ENCODE data around the gene AP5S1. TPM values are rescaled to one million over a fixed set of nuclear protein-coding genes. Genes with fewer than 3 reads are reported as not detected.

The AP5S1 gene
- total and polyA plus RNA-seq, 10 of the 15 experiments (the other 5 are each of a cell fraction or from before 2014, with no cell fraction given), result 3.8 to 13.2 (median 7.8) TPM

DNA sequence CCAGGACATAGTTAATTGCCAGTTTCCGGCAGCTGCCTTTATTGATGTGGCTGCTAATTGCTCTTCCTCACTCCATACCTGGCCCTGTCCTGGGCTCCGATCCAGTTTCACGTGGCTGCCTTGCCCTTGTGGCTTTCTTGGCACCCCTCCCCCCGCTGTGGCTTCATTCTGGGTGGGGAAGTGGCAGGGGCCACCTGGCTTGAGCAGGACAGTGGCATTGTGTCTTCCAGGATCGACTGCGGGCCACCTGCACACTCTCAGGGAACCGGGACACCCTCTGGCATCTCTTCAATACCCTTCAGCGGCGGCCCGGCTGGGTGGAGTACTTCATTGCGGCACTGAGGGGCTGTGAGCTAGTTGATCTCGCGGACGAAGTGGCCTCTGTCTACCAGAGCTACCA lies 37.1 kb downstream of the AP5S1 start:
- Histone ChIP-seq H3K4me2 (ENCODE audit: control insufficient read depth, insufficient read depth) (no peak overlapping the region), H3K4me3 (no peak overlapping the region), H4K20me1 (ENCODE audit: control insufficient read depth, insufficient read depth) (no peaks in the 10 kb centered on the region), H3K4me1 (ENCODE audit: control insufficient read depth, insufficient read depth, low read length) (no peaks in the 10 kb centered on the region), H3K79me2 (ENCODE audit: control insufficient read depth, insufficient read depth, low read length) (no peaks in the 10 kb centered on the region), H3K36me3 (ENCODE audit: control insufficient read depth in 2 of 2, insufficient read depth in 2 of 2, low read length in 1 of 2) (peaks cover 11 to 12% of the 10 kb centered on the region in 2 experiments), H2AFZ (ENCODE audit: control insufficient read depth, low read depth, low read length) (no peak overlapping the region), H3K27me3 (replicated peaks in 1 of 2; ENCODE audit: control insufficient read depth in 2 of 2, insufficient read depth in 2 of 2, low read length in 1 of 2) (no peaks in the 10 kb centered on the region), H3K27ac (ENCODE audit: control insufficient read depth, insufficient read depth) (no peak overlapping the region), H3K9me3 (replicated peaks; ENCODE audit: control insufficient read depth, insufficient read depth, low read length) (peaks cover 1% of the 10 kb centered on the region; the same call in 1 of the 3 replicates), H3K9ac (ENCODE audit: control insufficient read depth, insufficient read depth, low read length) (no peak overlapping the region)
- DNase-seq (ENCODE audit: low read depth, low spot score), result no peak
- ATAC-seq, result no peak
- BruUV-seq (replicated peaks), result no TSS peak
- no peak for FAIRE-seq
- SMC1A ChIA-PET (ENCODE audit: uncharacterized antibody, unreplicated experiment), result no interaction called here
- intact Hi-C loops (cut with micrococcal nuclease; ENCODE audit: unreplicated experiment) (loop anchor here (10.0 kb wide), 1 partner anchor 143 kb away; the partner anchor contains the start of gene SIGLEC1), in situ Hi-C loops (cut with MboI) (no loop called here)
- CTCF ChIA-PET, result interaction anchor here (1.5 to 6.6 kb wide), 2 partner anchors 10 to 37 kb away, joined by 4 to 48 read pairs; partner anchors contain the start of gene AP5S1
- POLR2A ChIA-PET, result interaction anchor here (0.5 kb wide), 1 partner anchor 343 kb away, joined by 6 read pairs; no protein-coding TSS in a partner anchor
- WGBS (ENCODE audit: insufficient coverage, insufficient replicate concordance, low lambda C conversion rate, missing lambda C conversion rate), result 89% methylated on average over 14 of the region's 14 CpGs
- TF ChIP-seq EZH2 (IDR thresholded peaks at IDR 0.05; ENCODE audit: borderline replicate concordance, control insufficient read depth, low read depth, low read length) (no peak), TCF7 (IDR thresholded peaks at IDR 0.05; ENCODE audit: borderline replicate concordance) (no peak), NRF1 (conservative IDR thresholded peaks at IDR 0.05; ENCODE audit: low read depth, low read length) (no peak), KDM1A (IDR thresholded peaks at IDR 0.05; ENCODE audit: borderline replicate concordance) (no peak), ZNF384 (IDR thresholded peaks at IDR 0.05; ENCODE audit: borderline replicate concordance, low read depth, low read length) (no peak), CHD4 (IDR thresholded peaks at IDR 0.05) (no peak), BHLHE40 (IDR thresholded peaks at IDR 0.05; ENCODE audit: borderline replicate concordance in 1 of 2, low read depth in 2 of 2, low read length in 1 of 2) (no peak), CHD1 (IDR thresholded peaks at IDR 0.05; ENCODE audit: low read depth, low read length) (no peak), DPF2 (IDR thresholded peaks at IDR 0.05) (no peak)
- TF ChIP-seq, protein P1, sequence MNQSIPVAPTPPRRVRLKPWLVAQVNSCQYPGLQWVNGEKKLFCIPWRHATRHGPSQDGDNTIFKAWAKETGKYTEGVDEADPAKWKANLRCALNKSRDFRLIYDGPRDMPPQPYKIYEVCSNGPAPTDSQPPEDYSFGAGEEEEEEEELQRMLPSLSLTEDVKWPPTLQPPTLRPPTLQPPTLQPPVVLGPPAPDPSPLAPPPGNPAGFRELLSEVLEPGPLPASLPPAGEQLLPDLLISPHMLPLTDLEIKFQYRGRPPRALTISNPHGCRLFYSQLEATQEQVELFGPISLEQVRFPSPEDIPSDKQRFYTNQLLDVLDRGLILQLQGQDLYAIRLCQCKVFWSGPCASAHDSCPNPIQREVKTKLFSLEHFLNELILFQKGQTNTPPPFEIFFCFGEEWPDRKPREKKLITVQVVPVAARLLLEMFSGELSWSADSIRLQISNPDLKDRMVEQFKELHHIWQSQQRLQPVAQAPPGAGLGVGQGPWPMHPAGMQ (IDR thresholded peaks at IDR 0.05; ENCODE audit: borderline replicate concordance), result no peak
- TF ChIP-seq, protein P2, sequence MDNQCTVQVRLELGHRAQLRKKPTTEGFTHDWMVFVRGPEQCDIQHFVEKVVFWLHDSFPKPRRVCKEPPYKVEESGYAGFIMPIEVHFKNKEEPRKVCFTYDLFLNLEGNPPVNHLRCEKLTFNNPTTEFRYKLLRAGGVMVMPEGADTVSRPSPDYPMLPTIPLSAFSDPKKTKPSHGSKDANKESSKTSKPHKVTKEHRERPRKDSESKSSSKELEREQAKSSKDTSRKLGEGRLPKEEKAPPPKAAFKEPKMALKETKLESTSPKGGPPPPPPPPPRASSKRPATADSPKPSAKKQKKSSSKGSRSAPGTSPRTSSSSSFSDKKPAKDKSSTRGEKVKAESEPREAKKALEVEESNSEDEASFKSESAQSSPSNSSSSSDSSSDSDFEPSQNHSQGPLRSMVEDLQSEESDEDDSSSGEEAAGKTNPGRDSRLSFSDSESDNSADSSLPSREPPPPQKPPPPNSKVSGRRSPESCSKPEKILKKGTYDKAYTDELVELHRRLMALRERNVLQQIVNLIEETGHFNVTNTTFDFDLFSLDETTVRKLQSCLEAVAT (IDR thresholded peaks at IDR 0.05), result no peak
- TF ChIP-seq, protein P3, sequence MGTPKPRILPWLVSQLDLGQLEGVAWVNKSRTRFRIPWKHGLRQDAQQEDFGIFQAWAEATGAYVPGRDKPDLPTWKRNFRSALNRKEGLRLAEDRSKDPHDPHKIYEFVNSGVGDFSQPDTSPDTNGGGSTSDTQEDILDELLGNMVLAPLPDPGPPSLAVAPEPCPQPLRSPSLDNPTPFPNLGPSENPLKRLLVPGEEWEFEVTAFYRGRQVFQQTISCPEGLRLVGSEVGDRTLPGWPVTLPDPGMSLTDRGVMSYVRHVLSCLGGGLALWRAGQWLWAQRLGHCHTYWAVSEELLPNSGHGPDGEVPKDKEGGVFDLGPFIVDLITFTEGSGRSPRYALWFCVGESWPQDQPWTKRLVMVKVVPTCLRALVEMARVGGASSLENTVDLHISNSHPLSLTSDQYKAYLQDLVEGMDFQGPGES (IDR thresholded peaks at IDR 0.05), result no peak
- TF ChIP-seq, protein P4, sequence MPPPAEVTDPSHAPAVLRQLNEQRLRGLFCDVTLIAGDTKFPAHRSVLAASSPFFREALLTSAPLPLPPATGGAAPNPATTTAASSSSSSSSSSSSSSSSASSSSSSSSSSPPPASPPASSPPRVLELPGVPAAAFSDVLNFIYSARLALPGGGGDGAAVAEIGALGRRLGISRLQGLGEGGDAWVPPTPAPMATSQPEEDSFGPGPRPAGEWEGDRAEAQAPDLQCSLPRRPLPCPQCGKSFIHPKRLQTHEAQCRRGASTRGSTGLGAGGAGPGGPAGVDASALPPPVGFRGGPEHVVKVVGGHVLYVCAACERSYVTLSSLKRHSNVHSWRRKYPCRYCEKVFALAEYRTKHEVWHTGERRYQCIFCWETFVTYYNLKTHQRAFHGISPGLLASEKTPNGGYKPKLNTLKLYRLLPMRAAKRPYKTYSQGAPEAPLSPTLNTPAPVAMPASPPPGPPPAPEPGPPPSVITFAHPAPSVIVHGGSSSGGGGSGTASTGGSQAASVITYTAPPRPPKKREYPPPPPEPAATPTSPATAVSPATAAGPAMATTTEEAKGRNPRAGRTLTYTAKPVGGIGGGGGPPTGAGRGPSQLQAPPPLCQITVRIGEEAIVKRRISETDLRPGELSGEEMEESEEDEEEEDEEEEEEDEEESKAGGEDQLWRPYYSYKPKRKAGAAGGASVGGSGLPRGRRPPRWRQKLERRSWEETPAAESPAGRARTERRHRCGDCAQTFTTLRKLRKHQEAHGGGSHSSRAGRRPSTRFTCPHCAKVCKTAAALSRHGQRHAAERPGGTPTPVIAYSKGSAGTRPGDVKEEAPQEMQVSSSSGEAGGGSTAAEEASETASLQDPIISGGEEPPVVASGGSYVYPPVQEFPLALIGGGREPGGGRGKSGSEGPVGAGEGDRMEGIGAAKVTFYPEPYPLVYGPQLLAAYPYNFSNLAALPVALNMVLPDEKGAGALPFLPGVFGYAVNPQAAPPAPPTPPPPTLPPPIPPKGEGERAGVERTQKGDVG (CRISPR knock-in tag; IDR thresholded peaks at IDR 0.05), result no peak
- RAD21 ChIA-PET (ENCODE audit: unreplicated experiment), result no interaction called here
